ENCODE measurements around the gene AAMP. TPM values are rescaled to one million over a fixed set of nuclear protein-coding genes. Genes with fewer than 3 reads are reported as not detected.

AAMP gene
- total RNA-seq, 4 donors from 2014 or later: 97.8 to 163 (median 131) TPM

GRCh38 chr2:218257390-218257981 lies 12.5 kb downstream of the AAMP start:
- Histone ChIP-seq H3K36me3 (peaks cover 0 to 47% of the 10 kb centered on the region in 2 donors), H3K27ac (peak overlapping the region in 2 of 4 donors; percentile 5 to 27), H3K9me3 (no peaks in the 10 kb centered on the region), H3K4me3 (no peak overlapping the region), H3K27me3 (no peaks in the 10 kb centered on the region), H3K4me1 (peaks cover 0 to 52% (median 41%) of the 10 kb centered on the region in 3 donors)
- ATAC-seq: no peak
- TF ChIP-seq EP300 (IDR thresholded peaks at IDR 0.05) (no peak), POLR2A (IDR thresholded peaks at IDR 0.05) (no peak), CTCF (IDR thresholded peaks at IDR 0.05) (peak in 3 of 4 experiments; percentile 40 to 56 (median 49)), POLR2AphosphoS5 (IDR thresholded peaks at IDR 0.05) (no peak)
- 65 to 66% methylated on average over 4 to 7 of the region's 8 CpGs for WGBS, 2 donors (ENCODE audit: low coverage in 1 of 2)

- 93 to 96% methylated on average over 4 to 12 of the region's 13 CpGs for WGBS, 2 donors (ENCODE audit: low coverage in 1 of 2)
- peaks cover 0 to 54% of the 10 kb centered on the region in 2 donors for H3K36me3 ChIP-seq
- TF ChIP-seq POLR2A (IDR thresholded peaks at IDR 0.05): no peak
- TF ChIP-seq POLR2AphosphoS5 (IDR thresholded peaks at IDR 0.05): no peak
- no peak for TF ChIP-seq EP300 (IDR thresholded peaks at IDR 0.05)
- TF ChIP-seq CTCF (IDR thresholded peaks at IDR 0.05): no peak
- H3K4me3 ChIP-seq: no peak overlapping the region
- no peaks in the 10 kb centered on the region for H3K27me3 ChIP-seq
- H3K27ac ChIP-seq: peak overlapping the region in 2 of 4 donors; percentile 5 to 27
- H3K4me1 ChIP-seq: peaks cover 0 to 51% (median 36%) of the 10 kb centered on the region in 3 donors
- no peak for ATAC-seq
- no peaks in the 10 kb centered on the region for H3K9me3 ChIP-seq
These were observed 13.2 kb downstream of the AAMP start for GRCh38 chr2:218256612-218257350.

- peaks cover 0 to 67% of the 10 kb centered on the region in 2 donors for H3K36me3 ChIP-seq
- WGBS, 2 donors (ENCODE audit: low coverage in 1 of 2): 55 to 71% methylated on average over 6 of the region's 6 CpGs
- no peak overlapping the region for H3K27ac ChIP-seq
These were observed 14.5 kb downstream of the AAMP start for GRCh38 chr2:218255446-218255845.

GRCh38 chr2:218253232-218253625 lies 16.7 kb downstream of the AAMP start:
- Histone ChIP-seq H3K27ac (peak overlapping the region in 1 of 4 donors; percentile 14), H3K9me3 (no peaks in the 10 kb centered on the region), H3K36me3 (peaks cover 4 to 89% of the 10 kb centered on the region in 2 donors), H3K4me3 (no peak overlapping the region), H3K4me1 (peaks cover 0 to 16% (median under 1%) of the 10 kb centered on the region in 3 donors), H3K27me3 (no peaks in the 10 kb centered on the region)
- WGBS, 2 donors (ENCODE audit: low coverage in 1 of 2): 63% methylated on average over 4 to 5 of the region's 5 CpGs
- no peak for ATAC-seq
- TF ChIP-seq POLR2A (IDR thresholded peaks at IDR 0.05): no peak
- TF ChIP-seq POLR2AphosphoS5 (IDR thresholded peaks at IDR 0.05): no peak
- TF ChIP-seq CTCF (IDR thresholded peaks at IDR 0.05): no peak
- no peak for TF ChIP-seq EP300 (IDR thresholded peaks at IDR 0.05)

More at GRCh38 chr2:218255446-218255845, 14.5 kb downstream of the AAMP start:
- Histone ChIP-seq H3K27me3 (no peaks in the 10 kb centered on the region), H3K9me3 (no peaks in the 10 kb centered on the region), H3K4me3 (no peak overlapping the region), H3K4me1 (peaks cover 0 to 38% (median 22%) of the 10 kb centered on the region in 3 donors)
- ATAC-seq: no peak
- no peak for TF ChIP-seq EP300 (IDR thresholded peaks at IDR 0.05)
- no peak for TF ChIP-seq POLR2AphosphoS5 (IDR thresholded peaks at IDR 0.05)
- no peak for TF ChIP-seq CTCF (IDR thresholded peaks at IDR 0.05)
- TF ChIP-seq POLR2A (IDR thresholded peaks at IDR 0.05): no peak

All from gastroesophageal sphincter (tissue), 4 donors.